GM23338 (cell line): ENCODE results near the gene AGTR1.

Source experiments
- EZH2 ChIP-seq: fragments of 200-600 bp; sonication (generic); IDR thresholded peaks from one replicate; pipeline ENCODE4 v1.8.0; 2017; ENCODE audit warnings: antibody characterized with exemption, mild to moderate bottlenecking, low read depth; ENCODE audit not compliant: unreplicated experiment
- JUNB ChIP-seq: IDR thresholded peaks from one replicate; pipeline ENCODE4 v1.6.1; 2016; ENCODE audit warnings: antibody characterized with exemption; ENCODE audit not compliant: unreplicated experiment
- NANOG ChIP-seq: IDR thresholded peaks from 2 replicates; pipeline ENCODE4 v1.6.1; 2016; ENCODE audit warnings: antibody characterized with exemption, borderline replicate concordance
- TF ChIP-seq, protein P1 (sequence below), 2 experiments: fragments of 200-600 bp in 1 of 2; sonication (generic) in 1 of 2; conservative IDR thresholded peaks; 2 replicates each; pipeline versions ENCODE4 v1.5.1 to v1.6.1; 2016 to 2017; ENCODE audit warnings: antibody characterized with exemption in 2 of 2, low read depth in 2 of 2, mild to moderate bottlenecking in 2 of 2, moderate library complexity in 1 of 2
- TF ChIP-seq, protein P2 (sequence below): IDR thresholded peaks from one replicate; pipeline ENCODE4 v1.6.1; 2018; ENCODE audit warnings: antibody characterized with exemption; ENCODE audit not compliant: unreplicated experiment

- no peak for TF ChIP-seq JUNB
- TF ChIP-seq, protein P1, sequence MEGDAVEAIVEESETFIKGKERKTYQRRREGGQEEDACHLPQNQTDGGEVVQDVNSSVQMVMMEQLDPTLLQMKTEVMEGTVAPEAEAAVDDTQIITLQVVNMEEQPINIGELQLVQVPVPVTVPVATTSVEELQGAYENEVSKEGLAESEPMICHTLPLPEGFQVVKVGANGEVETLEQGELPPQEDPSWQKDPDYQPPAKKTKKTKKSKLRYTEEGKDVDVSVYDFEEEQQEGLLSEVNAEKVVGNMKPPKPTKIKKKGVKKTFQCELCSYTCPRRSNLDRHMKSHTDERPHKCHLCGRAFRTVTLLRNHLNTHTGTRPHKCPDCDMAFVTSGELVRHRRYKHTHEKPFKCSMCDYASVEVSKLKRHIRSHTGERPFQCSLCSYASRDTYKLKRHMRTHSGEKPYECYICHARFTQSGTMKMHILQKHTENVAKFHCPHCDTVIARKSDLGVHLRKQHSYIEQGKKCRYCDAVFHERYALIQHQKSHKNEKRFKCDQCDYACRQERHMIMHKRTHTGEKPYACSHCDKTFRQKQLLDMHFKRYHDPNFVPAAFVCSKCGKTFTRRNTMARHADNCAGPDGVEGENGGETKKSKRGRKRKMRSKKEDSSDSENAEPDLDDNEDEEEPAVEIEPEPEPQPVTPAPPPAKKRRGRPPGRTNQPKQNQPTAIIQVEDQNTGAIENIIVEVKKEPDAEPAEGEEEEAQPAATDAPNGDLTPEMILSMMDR (conservative IDR thresholded peaks at IDR 0.05; ENCODE audit: low read depth in 2 of 2) = no peak
- TF ChIP-seq NANOG = no peak
- TF ChIP-seq, protein P2, sequence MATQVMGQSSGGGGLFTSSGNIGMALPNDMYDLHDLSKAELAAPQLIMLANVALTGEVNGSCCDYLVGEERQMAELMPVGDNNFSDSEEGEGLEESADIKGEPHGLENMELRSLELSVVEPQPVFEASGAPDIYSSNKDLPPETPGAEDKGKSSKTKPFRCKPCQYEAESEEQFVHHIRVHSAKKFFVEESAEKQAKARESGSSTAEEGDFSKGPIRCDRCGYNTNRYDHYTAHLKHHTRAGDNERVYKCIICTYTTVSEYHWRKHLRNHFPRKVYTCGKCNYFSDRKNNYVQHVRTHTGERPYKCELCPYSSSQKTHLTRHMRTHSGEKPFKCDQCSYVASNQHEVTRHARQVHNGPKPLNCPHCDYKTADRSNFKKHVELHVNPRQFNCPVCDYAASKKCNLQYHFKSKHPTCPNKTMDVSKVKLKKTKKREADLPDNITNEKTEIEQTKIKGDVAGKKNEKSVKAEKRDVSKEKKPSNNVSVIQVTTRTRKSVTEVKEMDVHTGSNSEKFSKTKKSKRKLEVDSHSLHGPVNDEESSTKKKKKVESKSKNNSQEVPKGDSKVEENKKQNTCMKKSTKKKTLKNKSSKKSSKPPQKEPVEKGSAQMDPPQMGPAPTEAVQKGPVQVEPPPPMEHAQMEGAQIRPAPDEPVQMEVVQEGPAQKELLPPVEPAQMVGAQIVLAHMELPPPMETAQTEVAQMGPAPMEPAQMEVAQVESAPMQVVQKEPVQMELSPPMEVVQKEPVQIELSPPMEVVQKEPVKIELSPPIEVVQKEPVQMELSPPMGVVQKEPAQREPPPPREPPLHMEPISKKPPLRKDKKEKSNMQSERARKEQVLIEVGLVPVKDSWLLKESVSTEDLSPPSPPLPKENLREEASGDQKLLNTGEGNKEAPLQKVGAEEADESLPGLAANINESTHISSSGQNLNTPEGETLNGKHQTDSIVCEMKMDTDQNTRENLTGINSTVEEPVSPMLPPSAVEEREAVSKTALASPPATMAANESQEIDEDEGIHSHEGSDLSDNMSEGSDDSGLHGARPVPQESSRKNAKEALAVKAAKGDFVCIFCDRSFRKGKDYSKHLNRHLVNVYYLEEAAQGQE = no peak
- TF ChIP-seq EZH2 = no peak
These were observed 46.2 kb upstream of the AGTR1 start for GRCh38 chr3:148651549-148651948.
